ENCODE measurements around the gene TBX10. TPM values are rescaled to one million over a fixed set of nuclear protein-coding genes. Genes with fewer than 3 reads are reported as not detected.

The TBX10 gene
- total and polyA plus RNA-seq, 5 donors from 2014 or later: not detected

- peaks cover 18% of the 10 kb centered on the region for H3K27me3 Mint-ChIP-seq
- no peaks in the 10 kb centered on the region for H3K27me3 ChIP-seq (ENCODE audit: control insufficient read depth, insufficient read depth, low read length)
- no peak for ATAC-seq (ENCODE audit: low read depth in 2 of 2)
- H3K4me1 ChIP-seq (ENCODE audit: control insufficient read depth, insufficient read depth, low read length, poor library complexity, severe bottlenecking): no peaks in the 10 kb centered on the region
- H3K9me3 ChIP-seq (ENCODE audit: control insufficient read depth in 2 of 2, low read length in 2 of 2): no peaks in the 10 kb centered on the region
- no peak within 1 kb of the TSS for H3K27ac Mint-ChIP-seq
- H3K4me3 Mint-ChIP-seq: no peak within 1 kb of the TSS
- H3K4me3 ChIP-seq (ENCODE audit: low read depth, low read length): no peak within 1 kb of the TSS
- H3K36me3 Mint-ChIP-seq: no peaks in the 10 kb centered on the region
- H3K36me3 ChIP-seq (ENCODE audit: control insufficient read depth, insufficient read depth, low read length): no peaks in the 10 kb centered on the region
- no peaks in the 10 kb centered on the region for H3K4me1 Mint-ChIP-seq
- H3K9me3 Mint-ChIP-seq: peaks cover 0 to 2% (median 0%) of the 10 kb centered on the region in 7 donors
- no peak for DNase-seq
- no peak within 1 kb of the TSS for H3K27ac ChIP-seq (ENCODE audit: insufficient read depth, low read length, poor library complexity, severe bottlenecking)
Measured at GRCh38 chr11:67674442-67674871, 34.9 kb upstream of the TBX10 start, which contains the start of gene ALDH3B2. Gene ALDH3B2 (minus strand): TSS chr11:67674623. CDS start chr11:67666935, 7,688 bp downstream.

GRCh38 chr11:67673902-67674301 is 34.3 kb upstream of the TBX10 start:
- H3K4me3 Mint-ChIP-seq: no peak overlapping the region
- H3K9me3 ChIP-seq (ENCODE audit: control insufficient read depth in 2 of 2, low read length in 2 of 2): no peaks in the 10 kb centered on the region
- no peaks in the 10 kb centered on the region for H3K27me3 ChIP-seq (ENCODE audit: control insufficient read depth, insufficient read depth, low read length)
- no peak for ATAC-seq (ENCODE audit: low read depth in 2 of 2)
- H3K36me3 ChIP-seq (ENCODE audit: control insufficient read depth, insufficient read depth, low read length): no peaks in the 10 kb centered on the region
- no peak for DNase-seq
- H3K27me3 Mint-ChIP-seq: peaks cover 18% of the 10 kb centered on the region
- H3K36me3 Mint-ChIP-seq: no peaks in the 10 kb centered on the region
- H3K27ac Mint-ChIP-seq: no peak overlapping the region
- H3K4me3 ChIP-seq (ENCODE audit: low read depth, low read length): no peak overlapping the region
- H3K9me3 Mint-ChIP-seq: peaks cover 0 to 2% (median 0%) of the 10 kb centered on the region in 7 donors
- H3K27ac ChIP-seq (ENCODE audit: insufficient read depth, low read length, poor library complexity, severe bottlenecking): no peak overlapping the region
- no peaks in the 10 kb centered on the region for H3K4me1 Mint-ChIP-seq
- H3K4me1 ChIP-seq (ENCODE audit: control insufficient read depth, insufficient read depth, low read length, poor library complexity, severe bottlenecking): no peaks in the 10 kb centered on the region

- ATAC-seq (ENCODE audit: low read depth in 2 of 2) (no peak), DNase-seq (no peak)
- no peaks in the 10 kb centered on the region for H3K4me1 Mint-ChIP-seq
- Histone ChIP-seq H3K27me3 (ENCODE audit: control insufficient read depth, insufficient read depth, low read length) (no peaks in the 10 kb centered on the region), H3K27ac (ENCODE audit: insufficient read depth, low read length, poor library complexity, severe bottlenecking) (no peak overlapping the region), H3K36me3 (ENCODE audit: control insufficient read depth, insufficient read depth, low read length) (no peaks in the 10 kb centered on the region), H3K4me1 (ENCODE audit: control insufficient read depth, insufficient read depth, low read length, poor library complexity, severe bottlenecking) (no peaks in the 10 kb centered on the region), H3K9me3 (ENCODE audit: control insufficient read depth in 2 of 2, low read length in 2 of 2) (no peaks in the 10 kb centered on the region), H3K4me3 (ENCODE audit: low read depth, low read length) (no peak overlapping the region)
- H3K36me3 Mint-ChIP-seq: no peaks in the 10 kb centered on the region
- peaks cover 0 to 2% (median 0%) of the 10 kb centered on the region in 7 donors for H3K9me3 Mint-ChIP-seq
- H3K27ac Mint-ChIP-seq: no peak overlapping the region
- no peak overlapping the region for H3K4me3 Mint-ChIP-seq
- H3K27me3 Mint-ChIP-seq: peaks cover 18% of the 10 kb centered on the region
Measured at GRCh38 chr11:67673358-67673757, 33.8 kb upstream of the TBX10 start.

GRCh38 chr11:67671211-67671520 is 31.6 kb upstream of the TBX10 start:
- H3K4me1 Mint-ChIP-seq: no peaks in the 10 kb centered on the region
- H3K4me1 ChIP-seq (ENCODE audit: control insufficient read depth, insufficient read depth, low read length, poor library complexity, severe bottlenecking): no peaks in the 10 kb centered on the region
- no peaks in the 10 kb centered on the region for H3K36me3 Mint-ChIP-seq
- H3K27ac Mint-ChIP-seq: no peak overlapping the region
- no peak for ATAC-seq (ENCODE audit: low read depth in 2 of 2)
- no peak overlapping the region for H3K4me3 ChIP-seq (ENCODE audit: low read depth, low read length)
- no peaks in the 10 kb centered on the region for H3K36me3 ChIP-seq (ENCODE audit: control insufficient read depth, insufficient read depth, low read length)
- H3K27me3 ChIP-seq (ENCODE audit: control insufficient read depth, insufficient read depth, low read length): no peaks in the 10 kb centered on the region
- H3K9me3 Mint-ChIP-seq: peaks cover 0 to 2% (median 0%) of the 10 kb centered on the region in 7 donors
- no peaks in the 10 kb centered on the region for H3K9me3 ChIP-seq (ENCODE audit: control insufficient read depth in 2 of 2, low read length in 2 of 2)
- no peak overlapping the region for H3K4me3 Mint-ChIP-seq
- no peak for DNase-seq
- H3K27me3 Mint-ChIP-seq: peaks cover 9% of the 10 kb centered on the region
- no peak overlapping the region for H3K27ac ChIP-seq (ENCODE audit: insufficient read depth, low read length, poor library complexity, severe bottlenecking)

- DNase-seq (no peak), ATAC-seq (ENCODE audit: low read depth in 2 of 2) (no peak)
- no peak overlapping the region for H3K27ac ChIP-seq (ENCODE audit: insufficient read depth, low read length, poor library complexity, severe bottlenecking)
- peaks cover 0 to 2% (median 0%) of the 10 kb centered on the region in 7 donors for H3K9me3 Mint-ChIP-seq
- peak overlapping the region in 1 of 3 donors; percentile 20 for H3K27ac Mint-ChIP-seq
- no peak overlapping the region for H3K4me3 Mint-ChIP-seq
- H3K27me3 ChIP-seq (ENCODE audit: control insufficient read depth, insufficient read depth, low read length): no peaks in the 10 kb centered on the region
- no peaks in the 10 kb centered on the region for H3K36me3 ChIP-seq (ENCODE audit: control insufficient read depth, insufficient read depth, low read length)
- H3K9me3 ChIP-seq (ENCODE audit: control insufficient read depth in 2 of 2, low read length in 2 of 2): no peaks in the 10 kb centered on the region
- H3K4me3 ChIP-seq (ENCODE audit: low read depth, low read length): no peak overlapping the region
- H3K27me3 Mint-ChIP-seq: peaks cover 9% of the 10 kb centered on the region
- no peaks in the 10 kb centered on the region for H3K4me1 ChIP-seq (ENCODE audit: control insufficient read depth, insufficient read depth, low read length, poor library complexity, severe bottlenecking)
- H3K36me3 Mint-ChIP-seq: no peaks in the 10 kb centered on the region
- no peaks in the 10 kb centered on the region for H3K4me1 Mint-ChIP-seq
Measured at GRCh38 chr11:67670316-67671210, 31.0 kb upstream of the TBX10 start.

- no peaks in the 10 kb centered on the region for H3K36me3 Mint-ChIP-seq
- H3K4me1 ChIP-seq (ENCODE audit: control insufficient read depth, insufficient read depth, low read length, poor library complexity, severe bottlenecking): no peaks in the 10 kb centered on the region
Measured at GRCh38 chr11:67668192-67668551, 28.6 kb upstream of the TBX10 start.

GRCh38 chr11:67667490-67668191 is 28.1 kb upstream of the TBX10 start:
- Mint-ChIP-seq H3K36me3 (no peaks in the 10 kb centered on the region), H3K4me3 (no peak overlapping the region), H3K9me3 (peaks cover 0 to 2% (median 0%) of the 10 kb centered on the region in 7 donors), H3K4me1 (no peaks in the 10 kb centered on the region), H3K27ac (no peak overlapping the region), H3K27me3 (peaks cover 4% of the 10 kb centered on the region)
- ATAC-seq (ENCODE audit: low read depth in 2 of 2) (no peak), DNase-seq (no peak)
- Histone ChIP-seq H3K4me3 (ENCODE audit: low read depth, low read length) (no peak overlapping the region), H3K9me3 (ENCODE audit: control insufficient read depth in 2 of 2, low read length in 2 of 2) (no peaks in the 10 kb centered on the region), H3K27ac (ENCODE audit: insufficient read depth, low read length, poor library complexity, severe bottlenecking) (no peak overlapping the region), H3K36me3 (ENCODE audit: control insufficient read depth, insufficient read depth, low read length) (no peaks in the 10 kb centered on the region), H3K4me1 (ENCODE audit: control insufficient read depth, insufficient read depth, low read length, poor library complexity, severe bottlenecking) (no peaks in the 10 kb centered on the region), H3K27me3 (ENCODE audit: control insufficient read depth, insufficient read depth, low read length) (no peaks in the 10 kb centered on the region)

More at GRCh38 chr11:67668192-67668551, 28.6 kb upstream of the TBX10 start:
- no peaks in the 10 kb centered on the region for H3K9me3 ChIP-seq (ENCODE audit: control insufficient read depth in 2 of 2, low read length in 2 of 2)
- Mint-ChIP-seq H3K4me1 (no peaks in the 10 kb centered on the region), H3K4me3 (no peak overlapping the region), H3K27ac (no peak overlapping the region), H3K9me3 (peaks cover 0 to 2% (median 0%) of the 10 kb centered on the region in 7 donors), H3K27me3 (peaks cover 4% of the 10 kb centered on the region)
- H3K4me3 ChIP-seq (ENCODE audit: low read depth, low read length): no peak overlapping the region
- no peak for DNase-seq
- H3K36me3 ChIP-seq (ENCODE audit: control insufficient read depth, insufficient read depth, low read length): no peaks in the 10 kb centered on the region
- no peaks in the 10 kb centered on the region for H3K27me3 ChIP-seq (ENCODE audit: control insufficient read depth, insufficient read depth, low read length)
- no peak overlapping the region for H3K27ac ChIP-seq (ENCODE audit: insufficient read depth, low read length, poor library complexity, severe bottlenecking)
- ATAC-seq (ENCODE audit: low read depth in 2 of 2): no peak
